Measurements from ENCODE around the gene GAP43. TPM values are rescaled to one million over a fixed set of nuclear protein-coding genes. Genes with fewer than 3 reads are reported as not detected.

Gene GAP43
- not detected for total RNA-seq

GRCh38 chr3:115623044-115623868 is at the start of gene GAP43:
Gene GAP43 (plus strand): TSS chr3:115623510. CDS start chr3:115623690, 180 bp downstream.
- intact Hi-C loops (cut with DNase I): no loop called here
- DNase-seq: peak; percentile 10 to 25
- H3K27me3 ChIP-seq: no peaks in the 10 kb centered on the region
- H3K9me3 ChIP-seq: no peaks in the 10 kb centered on the region
- no peak within 1 kb of the TSS for H3K4me3 ChIP-seq (replicated peaks in 1 of 3)
- 4 to 6% methylated on average over 20 of the region's 20 CpGs for WGBS, 2 donors
- no peak within 1 kb of the TSS for H3K27ac ChIP-seq
- TF ChIP-seq CTCF (IDR thresholded peaks at IDR 0.05) (peak in 1 of 6 experiments; percentile 7), POLR2A (IDR thresholded peaks at IDR 0.05) (no peak)
- H3K36me3 ChIP-seq: no peaks in the 10 kb centered on the region
- H3K4me1 ChIP-seq: peaks cover 3 to 7% of the 10 kb centered on the region in 2 donors

GRCh38 chr3:115576325-115576875 is 46.9 kb upstream of the GAP43 start:
- WGBS, 2 donors: 41 to 44% methylated on average over 4 of the region's 4 CpGs
- no peak for DNase-seq
- no peaks in the 10 kb centered on the region for H3K9me3 ChIP-seq
- TF ChIP-seq CTCF (IDR thresholded peaks at IDR 0.05): no peak
- no peak for TF ChIP-seq POLR2A (IDR thresholded peaks at IDR 0.05)
- no peak overlapping the region for H3K27ac ChIP-seq
- H3K4me3 ChIP-seq (replicated peaks in 1 of 3): no peak overlapping the region
- intact Hi-C loops (cut with DNase I): no loop called here
- no peaks in the 10 kb centered on the region for H3K36me3 ChIP-seq
- H3K4me1 ChIP-seq: no peaks in the 10 kb centered on the region
- H3K27me3 ChIP-seq: no peaks in the 10 kb centered on the region

- no peak overlapping the region for H3K4me3 ChIP-seq (replicated peaks in 1 of 3)
- intact Hi-C loops (cut with DNase I): no loop called here
- H3K4me1 ChIP-seq: no peaks in the 10 kb centered on the region
- H3K9me3 ChIP-seq: no peaks in the 10 kb centered on the region
- no peak overlapping the region for H3K27ac ChIP-seq
- DNase-seq: no peak
- no peaks in the 10 kb centered on the region for H3K27me3 ChIP-seq
- no peaks in the 10 kb centered on the region for H3K36me3 ChIP-seq
- 92 to 93% methylated on average over 2 of the region's 2 CpGs for WGBS, 2 donors
- TF ChIP-seq POLR2A (IDR thresholded peaks at IDR 0.05) (no peak), CTCF (IDR thresholded peaks at IDR 0.05) (no peak)
Observed at GRCh38 chr3:115577000-115577399, 46.3 kb upstream of the GAP43 start.

DNA sequence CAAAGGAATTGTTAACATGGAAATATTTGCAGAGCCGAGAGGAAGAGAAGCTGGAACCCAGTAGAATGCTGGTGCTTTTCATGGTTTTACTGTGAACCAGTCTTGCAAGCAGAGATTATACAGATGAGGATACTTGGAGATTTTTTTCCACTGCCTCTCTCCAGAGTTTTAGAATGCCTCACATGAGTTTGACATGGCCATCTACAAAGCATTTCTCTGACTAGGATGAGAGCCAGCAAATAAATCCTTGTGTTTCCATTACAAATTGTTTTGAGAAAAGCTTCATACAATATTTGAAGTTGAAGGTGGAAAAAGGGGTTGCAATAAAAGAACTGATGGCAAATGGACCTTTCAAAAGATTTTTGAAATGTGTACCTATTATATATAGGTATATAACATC is 45.0 kb upstream of the GAP43 start:
- TF ChIP-seq POLR2A (IDR thresholded peaks at IDR 0.05) (no peak), CTCF (IDR thresholded peaks at IDR 0.05) (no peak)
- Histone ChIP-seq H3K36me3 (no peaks in the 10 kb centered on the region), H3K4me3 (replicated peaks in 1 of 3) (no peak overlapping the region), H3K27ac (no peak overlapping the region), H3K4me1 (no peaks in the 10 kb centered on the region), H3K27me3 (no peaks in the 10 kb centered on the region), H3K9me3 (no peaks in the 10 kb centered on the region)
- no peak for DNase-seq
- intact Hi-C loops (cut with DNase I): no loop called here
- 87 to 89% methylated on average over 1 of the region's 1 CpG for WGBS, 2 donors

- no peaks in the 10 kb centered on the region for H3K4me1 ChIP-seq
- H3K9me3 ChIP-seq: no peaks in the 10 kb centered on the region
- H3K27me3 ChIP-seq: no peaks in the 10 kb centered on the region
- no peaks in the 10 kb centered on the region for H3K36me3 ChIP-seq
- no peak overlapping the region for H3K4me3 ChIP-seq (replicated peaks in 1 of 3)
- no peak for TF ChIP-seq POLR2A (IDR thresholded peaks at IDR 0.05)
- TF ChIP-seq CTCF (IDR thresholded peaks at IDR 0.05): no peak
- no peak for DNase-seq
- WGBS, 2 donors: 65 to 82% methylated on average over 1 of the region's 1 CpG
- intact Hi-C loops (cut with DNase I): no loop called here
- H3K27ac ChIP-seq: no peak overlapping the region
Observed at GRCh38 chr3:115580566-115580965, 42.7 kb upstream of the GAP43 start.

Measured in thyroid gland (tissue), 4 donors.